Activated T-cell treated with anti-CD3 and anti-CD28 coated beads for 48 hours (primary cell): ENCODE measurements around the gene GOSR2.
A peak's percentile ranks its signal among the peaks of the same experiment; 100 is the strongest.

ENCODE experiments used
- DNase-seq: peaks from one replicate; pipeline ENCODE4 v3.0.0-alpha.2; 2020; ENCODE audit warnings: low read depth

Gene GOSR2

DNA sequence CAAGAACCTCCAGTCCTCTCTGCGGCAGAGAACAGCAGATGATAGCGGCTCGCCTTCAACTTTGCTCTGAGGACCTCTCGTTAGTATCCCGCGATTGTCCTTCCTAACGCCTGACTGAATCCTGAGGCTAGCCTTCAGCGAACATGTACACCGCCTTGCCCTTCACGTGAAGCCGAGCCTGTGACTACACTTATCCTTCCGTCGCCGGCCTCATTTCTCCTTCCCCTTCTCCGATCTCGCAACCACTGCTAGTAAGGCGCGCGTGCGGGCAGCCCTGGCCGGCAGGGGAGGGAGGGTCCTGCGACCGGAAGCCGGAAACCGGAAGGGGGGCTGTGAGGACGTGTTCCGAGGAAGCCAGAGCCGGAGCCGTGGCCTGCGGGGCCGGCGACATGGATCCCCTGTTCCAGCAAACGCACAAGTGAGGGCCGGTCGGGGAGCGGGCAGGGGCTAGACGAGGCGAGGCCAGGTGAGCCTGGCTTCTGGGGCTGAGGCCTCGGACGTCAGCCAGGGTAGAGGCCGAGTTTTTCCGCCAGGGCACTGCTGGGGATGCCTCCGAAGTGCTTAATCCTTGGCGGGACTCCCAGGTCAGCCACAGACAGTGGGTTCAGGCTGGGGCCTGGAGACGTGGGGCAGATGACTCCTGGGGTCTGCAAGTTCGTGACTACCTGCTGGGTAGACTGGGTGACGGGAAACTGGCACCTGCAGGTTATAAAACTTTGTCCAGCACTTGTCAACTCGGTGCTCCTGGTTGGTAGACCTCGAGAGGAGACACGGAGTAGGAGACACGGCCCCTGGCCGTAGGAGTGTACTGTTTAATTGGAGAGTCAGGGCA, at the start of gene GOSR2:
Gene GOSR2, plus strand, starts transcription at position 357 of the 832 bp plus-strand sequence. Its CDS starts 33 bp downstream, at position 390.
- peak; percentile 86 for DNase-seq

DNA sequence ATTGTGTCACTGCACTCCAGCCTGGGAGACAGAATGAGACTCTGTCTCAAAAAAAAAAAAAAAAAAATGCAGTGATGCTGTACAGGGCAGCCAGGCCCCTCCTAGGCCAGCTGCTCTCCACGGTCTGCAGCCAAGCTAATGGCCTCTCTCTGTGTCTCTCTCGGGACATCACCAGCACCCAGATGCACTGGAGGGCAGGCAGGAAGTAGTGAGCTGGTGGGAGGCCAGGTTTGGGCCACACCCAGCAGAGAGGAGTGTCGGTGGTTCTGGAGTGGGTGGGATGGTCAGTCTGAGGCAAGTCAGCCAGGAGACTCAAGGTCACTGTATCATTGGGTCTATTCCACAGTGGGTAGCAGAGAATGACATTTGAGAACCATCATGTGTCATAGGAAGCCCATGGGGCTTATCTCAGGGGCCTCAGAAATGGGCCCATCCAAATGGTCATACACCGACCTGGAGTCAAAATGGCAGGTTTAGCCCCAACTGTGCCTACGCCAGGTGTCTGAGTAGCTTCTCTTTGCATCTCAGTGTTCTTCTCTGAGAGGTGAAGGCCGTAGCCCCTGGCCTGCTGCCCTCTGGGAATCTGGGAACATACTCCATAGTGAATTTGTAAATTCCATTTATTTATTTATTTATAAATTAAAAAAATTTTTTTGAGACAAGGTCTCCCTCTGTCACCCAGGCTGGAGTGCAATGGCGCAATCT, 48.9 kb upstream of the GOSR2 start:
- DNase-seq: no peak

GRCh38 chr17:46874906-46875305, 48.1 kb upstream of the GOSR2 start:
- no peak for DNase-seq

GRCh38 chr17:46875849-46876352, 47.1 kb upstream of the GOSR2 start:
- no peak for DNase-seq

- DNase-seq: no peak
Observed at GRCh38 chr17:46876353-46876887, 46.5 kb upstream of the GOSR2 start.

DNA sequence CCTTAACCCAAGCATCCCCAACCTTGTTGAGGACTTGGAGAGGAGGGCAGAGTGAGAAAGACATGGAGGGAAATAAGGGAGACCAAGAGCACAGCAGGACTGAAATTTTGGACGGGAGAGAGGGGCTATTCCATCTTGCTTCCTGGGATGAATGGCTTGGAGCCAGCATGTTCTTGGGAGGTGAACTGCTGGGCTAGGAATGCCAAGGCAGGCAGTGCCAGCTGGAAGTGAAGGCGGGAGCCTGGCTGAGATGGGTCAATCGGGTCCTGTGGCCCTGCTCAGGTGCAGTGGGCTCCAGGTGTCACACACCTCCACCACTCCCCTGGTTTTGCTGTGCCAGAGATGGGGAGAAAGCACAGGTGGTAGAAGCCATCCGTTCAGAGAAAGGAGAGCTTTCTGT, 46.0 kb upstream of the GOSR2 start:
- no peak for DNase-seq

- no peak for DNase-seq
Observed at GRCh38 chr17:46877466-46877865, 45.5 kb upstream of the GOSR2 start.

DNA sequence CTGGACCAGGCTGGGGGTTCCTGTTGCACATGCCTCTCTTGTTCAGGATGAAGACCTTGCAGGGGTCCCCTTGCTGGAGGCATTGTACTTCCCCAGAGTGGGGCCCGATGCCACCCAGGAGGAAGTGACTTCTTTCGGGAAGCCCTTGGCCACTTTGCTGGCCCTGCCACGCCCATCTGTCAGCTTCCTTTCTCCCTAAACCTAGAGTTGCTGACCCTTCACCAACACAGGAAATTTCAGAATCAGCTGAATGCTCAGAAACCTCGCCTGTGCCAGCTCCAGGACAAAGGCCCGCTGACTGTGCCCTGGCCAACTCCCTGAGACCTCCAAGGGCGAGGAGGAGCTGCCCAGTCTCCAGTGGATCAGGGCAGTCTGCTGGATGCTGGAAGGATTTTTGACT, 44.9 kb upstream of the GOSR2 start:
- no peak for DNase-seq

- DNase-seq: no peak
Observed at GRCh38 chr17:46879101-46879500, 43.9 kb upstream of the GOSR2 start.

DNA sequence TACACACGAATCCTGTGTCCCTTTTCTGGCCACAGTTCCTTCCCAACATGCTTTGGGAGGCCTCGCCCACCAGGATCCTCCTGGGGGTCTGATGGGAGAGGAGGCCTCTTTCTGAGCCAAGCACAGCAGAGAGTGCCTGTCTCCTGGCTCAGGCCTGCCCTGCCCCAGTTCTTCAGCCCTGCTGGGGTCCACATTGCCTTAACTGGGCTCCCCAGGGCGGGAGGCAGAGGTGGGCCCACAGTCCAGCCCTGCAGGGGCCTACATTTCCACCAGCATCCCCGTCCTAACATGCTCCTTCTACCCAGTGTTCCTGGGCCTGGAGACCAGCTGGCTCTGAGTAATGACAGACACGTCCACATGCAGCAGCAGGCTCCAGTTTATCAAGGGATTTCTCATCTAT, 41.9 kb upstream of the GOSR2 start:
- no peak for DNase-seq

- DNase-seq: no peak
Observed at GRCh38 chr17:46882666-46883065, 40.3 kb upstream of the GOSR2 start.

DNA sequence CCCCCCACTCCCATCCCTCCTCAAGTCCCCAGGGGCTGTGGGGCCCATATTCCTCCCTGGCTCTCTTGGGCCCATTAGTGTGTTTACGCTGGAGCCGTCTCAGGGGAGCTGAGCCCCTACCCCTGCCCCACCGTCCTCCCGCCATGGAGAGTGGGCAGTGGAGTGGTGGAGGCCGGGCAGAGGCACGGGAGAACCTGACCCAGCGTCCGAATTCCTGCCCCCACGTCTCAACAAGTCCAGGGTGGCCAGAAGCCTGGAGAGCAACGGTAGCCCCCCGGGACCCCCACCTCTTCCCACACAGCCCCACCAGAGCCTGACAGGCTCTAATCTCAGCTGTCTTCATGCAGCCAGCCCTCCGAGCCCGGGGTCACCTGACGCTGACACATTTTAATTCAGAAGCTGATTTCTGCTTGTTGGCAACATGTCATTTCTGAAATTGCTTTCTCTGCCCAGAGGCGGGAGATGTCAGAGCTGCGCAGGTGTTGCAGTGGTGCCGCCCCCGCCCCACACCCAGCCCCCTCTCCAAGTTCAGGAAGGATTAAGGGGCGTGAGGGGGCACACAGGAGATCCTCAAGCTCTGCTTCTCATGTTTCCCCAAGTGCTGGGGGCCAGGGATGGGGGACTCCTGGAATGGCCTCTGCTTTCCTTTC, 39.0 kb upstream of the GOSR2 start:
- no peak for DNase-seq

DNA sequence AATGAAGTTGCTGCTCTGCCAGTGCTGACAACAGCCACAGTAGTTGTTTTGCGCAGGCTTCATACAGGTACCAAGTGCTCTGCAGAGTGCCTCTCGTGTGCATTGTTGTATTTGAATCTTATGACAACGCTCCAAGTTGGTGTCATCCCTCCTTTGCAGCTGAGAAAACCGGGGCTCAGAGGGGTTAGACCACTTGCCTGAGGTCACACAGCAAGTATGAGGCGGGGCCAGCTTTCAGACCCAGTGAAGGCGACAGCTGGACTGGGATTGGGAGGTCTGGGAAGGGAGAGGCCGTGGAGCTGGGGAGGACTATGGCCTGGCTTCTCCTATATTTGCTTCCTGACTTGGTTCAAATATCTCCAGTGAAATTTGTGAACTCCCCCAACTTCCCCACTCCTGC, 38.4 kb upstream of the GOSR2 start:
- no peak for DNase-seq

- DNase-seq: no peak
Observed at GRCh38 chr17:46885415-46886309, 37.3 kb upstream of the GOSR2 start.

GRCh38 chr17:46886310-46886663, 36.7 kb upstream of the GOSR2 start:
- DNase-seq: no peak

DNA sequence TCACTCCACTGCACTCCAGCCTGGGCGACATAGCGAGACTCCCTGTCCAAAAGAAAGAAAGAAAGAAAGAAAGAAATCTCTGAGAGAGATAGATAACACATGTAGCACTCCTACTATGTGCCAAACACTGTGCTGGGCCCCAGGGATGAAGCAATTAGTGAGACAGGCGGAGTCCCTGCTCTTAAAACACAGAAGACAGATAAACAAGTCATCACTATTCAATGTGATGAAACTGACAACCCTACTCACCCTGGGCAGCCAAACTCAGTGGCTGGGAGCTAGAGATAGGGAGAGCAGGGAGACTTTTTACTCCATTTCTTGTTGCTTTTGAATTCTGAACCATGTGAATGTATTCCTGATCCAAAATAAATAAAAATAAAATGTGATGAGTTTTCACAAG, 35.2 kb upstream of the GOSR2 start:
- DNase-seq: no peak

DNA sequence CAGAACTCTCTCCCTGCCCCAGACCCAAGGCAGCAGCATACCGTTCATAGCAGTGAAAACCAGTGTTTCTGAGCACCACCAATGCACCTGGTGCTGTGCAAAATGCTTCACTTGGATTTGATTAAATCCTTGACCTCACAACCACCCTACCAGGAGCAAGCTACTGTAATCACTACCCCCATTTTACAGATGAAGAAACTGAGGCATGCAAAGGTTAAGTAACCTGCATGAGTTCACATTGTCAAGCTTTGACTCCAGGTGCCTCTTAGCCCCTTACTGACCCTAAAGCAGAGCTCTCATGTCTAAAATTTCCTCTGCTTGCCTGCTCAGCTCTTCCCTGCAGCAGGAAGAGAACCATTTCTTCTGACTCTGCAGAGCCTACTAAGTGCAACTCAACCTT, 34.2 kb upstream of the GOSR2 start:
- no peak for DNase-seq

GRCh38 chr17:46889519-46889918, 33.4 kb upstream of the GOSR2 start:
- DNase-seq: no peak

GRCh38 chr17:46889992-46890564, 32.9 kb upstream of the GOSR2 start:
- DNase-seq: no peak

- DNase-seq: no peak
Observed at GRCh38 chr17:46890638-46891037, 32.3 kb upstream of the GOSR2 start.

- no peak for DNase-seq
Observed at GRCh38 chr17:46892192-46892703, 30.7 kb upstream of the GOSR2 start.
